Dedifferentiated amniotic fluid mesenchymal stem cell (primary cell): ENCODE results near the gene FARS2.

ENCODE experiments used
- DNase-seq: peaks from one replicate; pipeline ENCODE4 v3.0.0-alpha.2; 2016; ENCODE audit errors: extremely low spot score

The FARS2 gene

GRCh38 chr6:5580736-5581581 is 319.6 kb downstream of the FARS2 start:
- DNase-seq, result no peak

- no peak for DNase-seq
Observed at GRCh38 chr6:5582762-5583161, 321.4 kb downstream of the FARS2 start.

- DNase-seq, result no peak
Observed at GRCh38 chr6:5583528-5583927, 322.2 kb downstream of the FARS2 start.

GRCh38 chr6:5584078-5584482 is 322.8 kb downstream of the FARS2 start:
- no peak for DNase-seq

GRCh38 chr6:5587648-5588047 is 326.3 kb downstream of the FARS2 start:
- no peak for DNase-seq

- DNase-seq, result no peak
Observed at GRCh38 chr6:5589422-5590141, 328.3 kb downstream of the FARS2 start.

GRCh38 chr6:5590187-5590586 is 328.9 kb downstream of the FARS2 start:
- no peak for DNase-seq

- DNase-seq, result no peak
Observed at GRCh38 chr6:5592886-5593519, 331.7 kb downstream of the FARS2 start.

- no peak for DNase-seq
Observed at GRCh38 chr6:5595184-5595583, 333.9 kb downstream of the FARS2 start.

- no peak for DNase-seq
Observed at GRCh38 chr6:5597413-5597812, 336.1 kb downstream of the FARS2 start.

- DNase-seq, result no peak
Observed at GRCh38 chr6:5598123-5598522, 336.8 kb downstream of the FARS2 start.

GRCh38 chr6:5599127-5599526 is 337.8 kb downstream of the FARS2 start:
- peak; percentile 60 for DNase-seq

GRCh38 chr6:5605937-5606336 is 344.6 kb downstream of the FARS2 start:
- no peak for DNase-seq

GRCh38 chr6:5606546-5606945 is 345.2 kb downstream of the FARS2 start:
- DNase-seq, result no peak

- DNase-seq, result no peak
Observed at GRCh38 chr6:5610640-5611039, 349.3 kb downstream of the FARS2 start.

GRCh38 chr6:5617179-5617578 is 355.9 kb downstream of the FARS2 start:
- DNase-seq, result no peak

- DNase-seq, result no peak
Observed at GRCh38 chr6:5619249-5619648, 357.9 kb downstream of the FARS2 start.

GRCh38 chr6:5622276-5623005 is 361.1 kb downstream of the FARS2 start:
- no peak for DNase-seq

- no peak for DNase-seq
Observed at GRCh38 chr6:5623769-5624168, 362.5 kb downstream of the FARS2 start.

GRCh38 chr6:5624256-5624655 is 362.9 kb downstream of the FARS2 start:
- no peak for DNase-seq

- DNase-seq, result no peak
Observed at GRCh38 chr6:5626727-5627426, 365.6 kb downstream of the FARS2 start.
